Erythroblast (primary cell): ENCODE data around the gene NXNL2.

Source experiments
- DNase-seq, 2 experiments: peaks; one replicate each; lab custom pipeline; 2025; lab: John Stamatoyannopoulos, UW
- GATA1 ChIP-seq: IDR thresholded peaks from 2 replicates; pipeline ENCODE4 v1.6.1; 2011; ENCODE audit warnings: low read depth, mild to moderate bottlenecking, control low read depth, low read length, moderate library complexity
- POLR2A ChIP-seq: IDR thresholded peaks from 2 replicates; pipeline ENCODE4 v1.6.1; 2011; ENCODE audit warnings: mild to moderate bottlenecking, low read length

NXNL2 gene

GRCh38 chr9:88538311-88539085 lies 3.5 kb downstream of the NXNL2 start:
- DNase-seq = no peak
- TF ChIP-seq GATA1 = no peak
- no peak for TF ChIP-seq POLR2A

- DNase-seq = no peak
- TF ChIP-seq GATA1 (no peak), POLR2A (no peak)
Measured at GRCh38 chr9:88539246-88539645, 4.3 kb downstream of the NXNL2 start.

- no peak for DNase-seq
- TF ChIP-seq GATA1 (no peak), POLR2A (no peak)
Measured at GRCh38 chr9:88540251-88540763, 5.3 kb downstream of the NXNL2 start.

GRCh38 chr9:88544245-88544644 lies 9.3 kb downstream of the NXNL2 start:
- TF ChIP-seq GATA1 (no peak), POLR2A (no peak)
- DNase-seq = no peak

- no peak for DNase-seq
- no peak for TF ChIP-seq GATA1
Measured at GRCh38 chr9:88551546-88552137, 16.7 kb downstream of the NXNL2 start.

- no peak for DNase-seq
- TF ChIP-seq GATA1 = no peak
- TF ChIP-seq POLR2A = no peak
Measured at GRCh38 chr9:88553350-88553749, 18.4 kb downstream of the NXNL2 start.

GRCh38 chr9:88555268-88555980 lies 20.4 kb downstream of the NXNL2 start:
- no peak for DNase-seq
- TF ChIP-seq GATA1 (no peak), POLR2A (no peak)

GRCh38 chr9:88559661-88560060 lies 24.7 kb downstream of the NXNL2 start:
- TF ChIP-seq POLR2A (no peak), GATA1 (no peak)
- no peak for DNase-seq

- no peak for DNase-seq
Measured at GRCh38 chr9:88567870-88568269, 32.9 kb downstream of the NXNL2 start.

GRCh38 chr9:88571419-88571818 lies 36.4 kb downstream of the NXNL2 start:
- no peak for TF ChIP-seq GATA1
- TF ChIP-seq POLR2A = no peak
- no peak for DNase-seq

More at GRCh38 chr9:88567870-88568269, 32.9 kb downstream of the NXNL2 start:
- TF ChIP-seq GATA1 = no peak
- TF ChIP-seq POLR2A = no peak

- TF ChIP-seq GATA1 (no peak), POLR2A (no peak)
- no peak for DNase-seq
Measured at GRCh38 chr9:88572684-88573083, 37.7 kb downstream of the NXNL2 start.

GRCh38 chr9:88574953-88575352 lies 40.0 kb downstream of the NXNL2 start:
- DNase-seq = no peak
- TF ChIP-seq GATA1 (no peak), POLR2A (no peak)

GRCh38 chr9:88577256-88578120 lies 42.5 kb downstream of the NXNL2 start:
- no peak for TF ChIP-seq GATA1
- no peak for TF ChIP-seq POLR2A

More at GRCh38 chr9:88577256-88578120, 42.5 kb downstream of the NXNL2 start:
- no peak for DNase-seq
